GM10847 (cell line): Measurements from ENCODE around the gene CDH22.

Experiments used
- POLR2A ChIP-seq: IDR thresholded peaks from 2 replicates; pipeline ENCODE4 v1.6.1; 2011; ENCODE audit not compliant: insufficient read length; ENCODE audit errors: extremely low read depth

Gene CDH22

GRCh38 chr20:46160661-46161060 lies 147.6 kb downstream of the CDH22 start:
- no peak for TF ChIP-seq POLR2A

DNA sequence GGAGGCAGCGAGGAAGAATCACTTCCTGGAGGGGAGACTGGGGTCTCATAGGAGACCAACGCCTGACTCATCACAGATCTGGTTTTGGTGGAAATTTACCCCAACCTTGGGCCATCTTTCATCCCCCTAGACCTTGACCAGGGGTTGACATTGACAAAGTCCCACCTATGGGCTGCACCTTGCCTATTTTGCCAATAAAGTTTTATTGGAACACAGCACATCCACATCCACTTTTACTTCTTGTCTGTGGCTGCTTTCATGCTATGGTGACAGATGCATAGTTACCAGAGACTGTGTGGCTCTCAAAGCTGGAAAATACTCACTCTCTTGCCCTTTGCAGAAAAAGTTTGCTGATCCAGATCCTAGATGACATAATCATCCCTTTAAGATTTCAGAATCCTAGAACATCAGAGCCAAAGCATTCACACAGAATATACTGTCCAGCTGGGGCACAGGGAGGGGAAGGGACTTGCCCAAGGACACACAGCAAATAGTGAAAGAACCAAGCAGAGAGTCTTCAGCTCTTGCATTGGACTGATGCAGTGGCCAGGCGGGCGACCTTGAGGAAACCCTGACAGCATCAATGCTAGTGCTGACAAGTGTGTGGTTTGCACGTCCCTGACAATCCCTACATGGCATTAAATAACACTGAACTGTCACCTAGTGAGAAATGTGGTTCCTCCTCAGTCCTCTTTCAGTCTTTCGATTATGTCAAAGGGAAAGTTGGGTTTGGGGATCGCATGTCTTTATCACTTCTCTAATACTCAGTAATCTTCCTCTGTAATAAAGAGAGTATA lies 149.0 kb downstream of the CDH22 start:
- no peak for TF ChIP-seq POLR2A

GRCh38 chr20:46158476-46158987 lies 149.8 kb downstream of the CDH22 start:
- no peak for TF ChIP-seq POLR2A

DNA sequence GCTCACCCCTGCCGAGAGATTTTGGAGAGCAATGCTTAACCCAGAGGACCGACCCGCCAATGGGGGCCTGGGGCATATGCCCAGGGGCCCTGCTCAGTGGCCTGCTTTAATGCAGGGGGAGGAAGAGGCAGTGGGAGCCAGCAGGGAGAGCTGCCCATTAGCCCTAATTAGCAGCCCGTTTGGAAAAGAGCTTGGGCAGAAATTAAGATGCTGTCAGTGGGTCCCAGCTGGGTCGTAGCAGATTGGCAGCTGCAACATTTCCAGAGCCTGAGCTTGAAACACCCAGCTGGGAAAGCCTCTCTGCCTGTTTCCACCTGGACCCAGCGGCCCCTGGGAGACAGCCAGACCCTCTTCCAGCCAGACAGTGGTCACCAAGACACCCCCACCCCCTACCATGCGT lies 150.7 kb downstream of the CDH22 start:
- no peak for TF ChIP-seq POLR2A

GRCh38 chr20:46157076-46157592 lies 151.2 kb downstream of the CDH22 start:
- TF ChIP-seq POLR2A, result no peak

DNA sequence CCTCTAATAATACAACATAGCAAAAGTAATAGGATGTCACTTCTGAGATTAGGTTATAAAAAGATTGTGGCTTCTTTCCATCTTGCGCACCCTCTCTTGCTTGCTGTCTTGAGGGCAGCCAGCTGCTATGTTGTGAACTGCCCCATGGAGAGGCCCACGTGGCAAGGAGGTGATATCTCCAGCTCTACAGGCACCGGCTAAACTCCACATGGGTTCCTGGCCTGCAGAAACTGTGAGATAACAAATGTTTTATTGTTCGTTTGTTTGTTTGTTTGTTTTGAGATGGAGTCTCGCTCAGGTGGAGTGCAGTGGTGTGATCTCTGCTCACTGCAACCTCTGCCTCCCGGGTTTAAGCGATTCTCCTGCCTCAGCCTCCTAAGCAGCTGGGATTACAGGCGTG lies 152.2 kb downstream of the CDH22 start:
- TF ChIP-seq POLR2A, result no peak

DNA sequence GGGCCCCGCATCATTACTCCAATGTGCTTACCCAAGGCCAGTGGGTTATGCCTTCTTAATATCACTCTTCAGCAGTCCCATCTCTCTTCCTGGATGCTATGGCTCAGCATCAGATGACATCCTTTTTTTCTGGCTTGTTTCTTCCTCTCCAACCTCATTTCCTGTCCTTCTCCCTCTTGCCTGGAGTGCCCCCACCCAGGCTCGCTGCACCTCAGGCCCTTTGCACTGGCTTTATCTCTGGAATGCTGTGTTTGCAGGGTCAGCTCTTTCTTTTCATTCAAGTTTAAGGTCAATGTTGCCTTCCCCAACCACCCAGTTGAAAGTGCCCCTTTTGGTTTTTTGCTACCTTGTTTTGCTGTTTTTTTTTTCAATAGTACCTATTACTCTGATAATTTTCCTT lies 153.5 kb downstream of the CDH22 start:
- no peak for TF ChIP-seq POLR2A

DNA sequence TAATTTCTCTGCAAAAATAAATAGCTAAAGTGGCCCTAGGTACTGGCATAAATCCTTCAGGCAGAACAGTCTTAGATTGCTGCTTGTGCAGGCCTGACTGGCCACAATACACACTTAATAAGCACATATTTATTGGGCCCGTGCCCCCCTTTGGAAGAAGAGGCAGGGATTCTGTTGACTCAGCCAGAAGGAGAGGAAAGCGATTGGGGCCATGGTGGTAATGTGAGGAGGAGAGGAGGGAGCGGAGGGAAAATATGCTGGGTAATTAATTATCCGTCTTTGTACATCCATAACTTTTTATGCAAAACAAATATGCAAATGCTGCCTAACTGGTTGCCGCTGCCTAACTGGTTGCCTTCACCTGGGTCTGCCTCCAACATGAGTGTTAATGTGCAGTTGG lies 154.0 kb downstream of the CDH22 start:
- no peak for TF ChIP-seq POLR2A

- no peak for TF ChIP-seq POLR2A
Observed at GRCh38 chr20:46152824-46153586, 155.3 kb downstream of the CDH22 start.

DNA sequence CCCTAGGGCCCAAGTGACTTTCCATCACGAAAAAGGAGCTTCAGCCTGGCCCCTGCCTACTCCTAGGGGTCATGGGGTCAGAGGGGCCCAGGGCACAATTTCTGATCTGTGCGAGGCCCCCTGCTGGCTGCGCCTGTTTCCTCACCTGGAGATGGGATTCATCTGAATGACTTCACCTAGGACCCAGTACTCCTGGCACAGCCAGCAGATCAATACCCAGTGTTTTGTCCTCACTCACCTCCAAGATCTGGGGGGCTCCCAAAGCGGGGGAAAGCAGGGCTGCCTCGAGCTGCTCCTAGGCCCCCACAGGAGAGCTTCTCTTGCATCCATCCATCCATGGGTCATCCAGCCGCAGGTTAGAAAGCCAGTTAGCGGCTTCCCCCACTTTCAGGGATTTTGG lies 156.4 kb downstream of the CDH22 start:
- TF ChIP-seq POLR2A, result no peak

DNA sequence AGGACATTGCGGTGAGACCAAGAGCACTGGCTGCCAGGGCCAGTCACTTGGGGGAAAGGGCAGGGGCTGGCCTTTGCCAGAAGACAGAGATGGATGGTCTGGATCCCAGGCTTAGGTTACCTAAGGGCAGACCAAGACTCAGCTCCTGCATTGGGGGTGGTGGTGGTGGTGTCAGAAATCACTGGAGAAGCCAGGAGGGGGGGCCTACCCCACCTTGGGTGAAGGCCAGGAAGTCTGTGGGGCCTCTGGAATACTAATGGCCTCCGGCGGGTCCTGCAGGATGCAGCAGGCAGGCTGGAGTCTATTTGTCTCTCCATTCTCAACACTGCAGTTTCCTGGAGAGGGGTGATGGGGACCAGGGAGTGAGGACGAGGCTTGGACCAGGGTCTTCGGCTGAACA lies 157.4 kb downstream of the CDH22 start:
- no peak for TF ChIP-seq POLR2A

DNA sequence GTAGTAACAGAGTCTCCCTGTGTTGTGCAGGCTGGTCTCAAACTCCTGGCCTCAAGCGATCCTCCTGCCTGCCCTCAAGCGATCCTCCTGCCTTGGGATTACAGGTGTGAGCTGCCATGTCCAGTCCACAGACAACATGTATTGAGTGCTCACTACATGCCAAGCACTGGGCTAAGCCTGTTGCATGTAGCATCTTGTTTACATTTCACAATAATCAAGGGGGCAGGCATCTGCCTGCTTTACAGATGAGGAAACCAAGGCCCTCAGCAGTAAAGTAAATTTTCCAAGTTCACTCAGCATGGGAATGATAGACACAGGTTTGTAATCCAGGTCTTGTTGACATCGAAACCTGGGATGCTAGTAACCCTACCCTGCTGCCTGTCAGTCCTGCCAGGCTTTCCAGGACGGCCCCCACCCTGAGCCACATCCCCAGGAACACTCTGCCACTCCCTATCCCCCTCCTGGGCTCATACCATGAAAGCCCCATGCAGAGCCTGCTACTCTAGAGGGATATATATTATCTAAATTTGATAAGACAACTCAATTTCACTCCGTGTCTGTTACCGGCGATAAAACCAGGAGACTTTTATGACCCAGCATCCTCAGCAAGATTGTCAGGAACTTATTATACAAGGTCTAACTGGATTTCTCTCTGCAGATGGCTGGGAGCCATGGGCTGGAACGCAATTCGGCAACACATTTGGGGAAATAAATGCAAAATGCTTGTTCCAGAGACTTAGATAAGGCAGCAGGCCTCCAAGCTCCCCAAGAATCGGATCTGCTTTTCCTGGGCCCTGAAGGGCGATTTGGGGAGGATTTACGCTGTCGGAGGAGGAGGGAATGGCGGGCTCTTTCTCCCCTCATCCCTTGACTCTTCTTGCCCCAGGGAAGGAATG lies 159.7 kb downstream of the CDH22 start:
- TF ChIP-seq POLR2A, result no peak

DNA sequence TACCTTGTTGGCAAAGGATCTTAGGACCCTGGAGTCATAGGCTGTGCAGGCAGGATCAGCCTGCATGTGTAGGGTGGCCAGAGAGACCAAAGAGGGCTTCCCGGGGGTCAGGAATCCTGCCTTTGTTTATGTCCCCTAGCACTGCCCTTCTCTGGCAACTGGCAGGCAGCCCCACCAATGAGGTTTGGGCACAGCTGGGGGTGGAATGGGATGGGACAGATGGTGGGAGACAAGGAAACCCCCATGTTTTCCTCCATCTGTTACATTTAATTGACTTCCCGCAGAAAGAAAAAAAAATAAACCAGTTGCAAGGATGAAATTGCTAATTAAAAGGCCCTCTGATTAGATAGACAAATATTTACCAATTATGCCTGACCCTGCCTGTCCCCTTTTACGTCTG lies 162.6 kb downstream of the CDH22 start:
- TF ChIP-seq POLR2A, result no peak

DNA sequence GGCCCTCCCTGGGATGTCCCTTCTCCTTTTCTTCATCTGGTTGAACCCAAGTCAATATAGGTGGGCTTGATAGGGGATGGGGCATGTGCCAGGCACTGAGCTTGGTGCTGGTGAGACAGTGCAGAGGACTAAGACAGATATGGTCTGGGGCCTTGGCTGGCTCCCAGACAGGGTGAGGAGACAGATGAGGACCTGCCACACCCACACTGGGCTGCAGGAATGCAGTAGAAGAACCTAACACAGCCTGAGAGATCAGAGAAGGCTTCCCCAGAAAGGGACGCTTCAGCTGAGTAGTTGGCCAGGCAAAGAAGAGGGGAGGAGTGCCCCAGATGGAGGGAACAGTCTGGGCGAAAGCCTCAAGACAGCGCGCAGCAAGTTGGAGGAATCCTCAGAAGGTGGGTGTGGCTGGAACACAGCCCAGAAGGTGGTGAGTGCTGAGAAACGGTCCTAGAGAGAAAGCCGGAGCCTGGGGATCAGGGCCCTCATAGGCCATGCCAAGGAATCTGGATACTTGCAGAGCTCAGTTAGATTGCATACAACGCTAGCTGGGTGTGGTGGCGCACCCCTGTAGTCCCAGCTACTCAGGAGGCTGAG lies 163.8 kb downstream of the CDH22 start:
- TF ChIP-seq POLR2A, result no peak

DNA sequence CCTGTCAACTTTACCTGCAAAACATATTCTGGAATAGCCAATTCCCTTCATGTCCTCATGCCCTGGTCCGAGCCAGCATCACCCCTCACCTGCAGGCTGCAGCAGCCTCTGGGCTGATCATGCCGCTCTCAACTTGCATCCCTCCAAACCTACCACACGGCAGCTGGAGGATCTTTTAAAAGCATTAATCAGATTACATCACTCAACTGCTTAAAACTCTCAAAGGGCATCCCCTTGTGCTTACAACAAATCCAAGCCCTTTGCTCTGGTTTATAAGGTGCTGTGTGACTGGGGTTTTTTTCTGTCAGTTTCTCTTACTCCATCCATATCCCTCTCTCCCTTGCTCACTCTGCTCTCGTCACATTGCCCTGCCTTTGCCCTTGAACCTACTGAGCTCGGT lies 166.2 kb downstream of the CDH22 start:
- no peak for TF ChIP-seq POLR2A

- TF ChIP-seq POLR2A, result no peak
Observed at GRCh38 chr20:46139908-46140482, 168.3 kb downstream of the CDH22 start.
